A549 treated with GW870086 at 1 μM for 4 hours (cell line): Measurements from ENCODE around the gene FBXO42. TPM values are rescaled to one million over a fixed set of nuclear protein-coding genes. Genes with fewer than 3 reads are reported as not detected.

Experiments used
- total RNA-seq: library from RNA; stranded (reverse); fragments of 200-300 nt; extraction: Qiagen RNA extraction; gene quantifications from 5 replicates; pipeline ENCODE4 v1.2.3, GENCODE V29; 2022; ENCODE audit warnings: low read depth

Gene FBXO42
- total RNA-seq, result 7.4 to 9.7 TPM (median 8.8 TPM) in 5 replicates

GRCh38 chr1:16351994-16352841, at the start of gene FBXO42:
Gene FBXO42 (minus strand): TSS chr1:16352480. CDS start chr1:16315418, 37,062 bp downstream.

GRCh38 chr1:16366722-16367257, 14.5 kb upstream of the FBXO42 start, which contains the start of gene SZRD1:
Gene SZRD1 (plus strand): TSS chr1:16367242. CDS start chr1:16367258, 16 bp downstream.

DNA sequence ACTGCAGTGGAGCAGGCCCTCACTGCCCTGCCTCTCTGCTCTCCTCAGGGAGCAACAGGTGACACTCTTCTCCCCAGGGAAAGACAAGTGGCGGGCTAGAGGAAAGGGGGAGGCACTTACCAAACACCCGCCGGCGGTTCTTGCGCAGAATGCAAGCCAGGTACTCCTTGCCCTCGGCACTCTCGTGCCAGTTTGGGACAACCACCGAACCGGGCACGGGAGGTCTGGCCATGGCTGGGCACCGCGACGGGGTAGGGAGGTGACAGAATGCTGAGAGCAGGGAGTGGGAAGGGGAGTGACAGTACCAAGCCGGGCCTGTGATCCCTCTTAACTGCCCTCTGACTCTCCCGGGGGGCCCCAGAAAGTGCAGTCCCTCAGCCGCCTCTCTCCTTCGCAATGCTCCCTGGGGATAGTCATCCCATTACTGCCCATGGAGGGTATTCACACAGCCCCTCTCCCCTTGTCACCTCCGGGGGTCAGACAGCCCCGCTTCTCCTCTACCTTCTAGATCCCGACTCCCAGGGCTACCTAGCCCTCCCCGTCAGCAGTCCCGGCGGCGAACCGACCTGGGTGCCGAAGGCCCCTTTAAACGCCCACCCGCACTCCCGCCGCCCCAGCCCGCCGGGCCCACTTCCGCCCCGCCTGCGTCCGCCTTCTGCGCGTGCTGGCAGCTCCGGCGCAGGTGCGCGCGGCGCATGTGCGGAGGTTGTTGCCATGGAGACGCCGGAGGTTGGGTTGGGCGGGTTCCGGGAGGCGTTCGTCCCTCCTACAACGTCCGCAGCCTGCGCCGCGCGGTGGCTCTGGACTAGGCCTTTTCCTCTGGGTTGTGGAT, 115.6 kb downstream of the FBXO42 start, which contains the start of gene CPLANE2:
CPLANE2 (minus strand) TSS at position 673 of the 832 bp plus-strand sequence; CDS start at position 232, 441 bp downstream.

GRCh38 chr1:16212251-16212961, 139.9 kb downstream of the FBXO42 start, which contains the start of gene ARHGEF19:
Gene ARHGEF19 (minus strand): TSS chr1:16212652. CDS start chr1:16209054, 3,598 bp downstream.

Other genes with a start within 250 kb of the FBXO42 start
- gene EPHA2, start 196.4 kb downstream of the FBXO42 start, total RNA-seq, result 113 to 159 TPM (median 149 TPM) in 5 replicates
- gene ARHGEF19, start 139.8 kb downstream of the FBXO42 start, total RNA-seq, result 5.6 to 6.6 TPM (median 6.3 TPM) in 5 replicates
- gene CPLANE2, start 115.3 kb downstream of the FBXO42 start, total RNA-seq, result 3.2 to 4.3 TPM (median 3.4 TPM) in 5 replicates
- 72.6 to 93.5 TPM (median 90.7 TPM) in 5 replicates for gene SZRD1, start 14.8 kb upstream of the FBXO42 start, total RNA-seq
- gene SPATA21, start 84.9 kb upstream of the FBXO42 start, total RNA-seq, result 0.05 to 0.11 TPM (median 0.06 TPM) in 4 of 5 replicates, not detected in the other
- 39.7 to 44.5 TPM (median 41.2 TPM) in 5 replicates for gene NECAP2, start 88.2 kb upstream of the FBXO42 start, total RNA-seq
- gene RNU1-1, start 161.8 kb upstream of the FBXO42 start, total RNA-seq, result 36.3 TPM in 1 of 5 replicates, not detected in the others